ENCODE data around the gene HLA-E. TPM values are rescaled to one million over a fixed set of nuclear protein-coding genes. Genes with fewer than 3 reads are reported as not detected.
"Not testable (repeated sequence)": the region's sequence is repeated elsewhere in the genome, so short reads cannot be mapped to it uniquely, and the experiment has no call there.

Gene HLA-E
- total and polyA plus RNA-seq, 2 donors (not counting 1 experiment from before 2014, with no cell fraction given): 1,043 to 1,174 TPM

DNA sequence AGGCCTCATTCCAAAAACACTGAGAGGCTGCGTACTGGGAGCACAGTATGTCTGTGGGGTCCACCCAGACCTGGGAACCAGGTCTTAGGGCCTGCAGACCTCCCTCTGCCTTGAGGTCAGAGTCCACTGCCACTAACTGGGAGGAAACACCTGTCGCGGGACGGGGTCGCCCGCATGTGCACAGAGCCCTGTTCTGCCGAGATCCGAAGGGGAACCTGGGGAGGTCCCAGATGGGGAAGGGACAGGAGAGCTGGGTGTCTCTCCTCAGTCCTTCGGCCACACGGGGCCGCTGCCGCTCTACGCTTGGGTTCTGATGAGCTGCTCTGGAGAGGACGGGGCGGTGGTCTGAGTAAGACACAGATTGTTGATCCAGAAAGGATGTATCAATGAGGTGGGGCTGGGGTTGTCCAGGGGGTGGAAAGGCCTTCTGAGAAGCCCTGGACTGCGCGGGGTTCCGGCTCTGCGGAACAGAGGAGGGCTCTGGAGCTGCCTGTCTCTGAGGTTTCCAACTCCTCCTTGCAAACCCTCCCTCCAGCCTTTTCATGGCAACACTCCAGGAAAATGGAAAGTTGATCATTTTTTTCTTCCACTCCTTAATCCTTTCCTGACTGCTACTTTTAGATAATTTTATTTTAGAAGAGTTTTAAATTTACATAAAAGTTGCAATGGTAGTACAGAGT lies 7.2 kb upstream of the HLA-E start:
- POLR2A ChIA-PET: interaction anchor here (0.5 to 1.1 kb wide), 9 partner anchors 12 to 249 kb away, joined by 3 to 11 read pairs (median 3); partner anchors contain the start of genes ABCF1 and GNL1
- peaks cover 49% of the 10 kb centered on the region for H3K27me3 Mint-ChIP-seq
- intact Hi-C loops (cut with micrococcal nuclease): loop anchor here (1.0 to 10.0 kb wide), 4 partner anchors 62 to 603 kb away; partner anchors contain the start of gene DHX16
- peak overlapping the region; percentile 56 for H3K27ac Mint-ChIP-seq
- CTCF ChIA-PET: interaction anchor here (0.7 to 10.2 kb wide), 36 partner anchors 8 to 605 kb away, joined by 3 to 681 read pairs (median 6); partner anchors contain the start of genes ABCF1, DHX16, GNL1 and PRR3
- H3K4me1 Mint-ChIP-seq: peaks cover 26% of the 10 kb centered on the region
- peaks cover 0 to 32% (median 25%) of the 10 kb centered on the region in 4 experiments for H3K27me3 ChIP-seq (replicated peaks in 1 of 4; ENCODE audit: control extremely low read depth in 1 of 4, control insufficient read depth in 3 of 4, insufficient read depth in 4 of 4, low read length in 3 of 4)
- peak overlapping the region; percentile 47 for H3K4me2 ChIP-seq (replicated peaks; ENCODE audit: low read depth, low read length, poor library complexity, severe bottlenecking)
- DNase-seq (peak; percentile 91), ATAC-seq (ENCODE audit: low read depth) (peak; percentile 96)
- H4K20me1 ChIP-seq (ENCODE audit: control insufficient read depth, insufficient read depth, low read length, poor library complexity, severe bottlenecking); H3K79me2 ChIP-seq (ENCODE audit: control insufficient read depth, insufficient read depth, low read length); H3K9me3 Mint-ChIP-seq (ENCODE audit: insufficient read depth); H3K4me3 ChIP-seq (ENCODE audit: control extremely low read depth in 1 of 5, extremely low read depth in 1 of 5, insufficient read depth in 1 of 5, low read depth in 2 of 5, low read length in 4 of 5); H2AFZ ChIP-seq (ENCODE audit: insufficient read depth, low read depth, low read length, poor library complexity, severe bottlenecking); H3K27ac ChIP-seq (ENCODE audit: low read length in 2 of 2); H3K9me3 ChIP-seq (ENCODE audit: control extremely low read depth in 1 of 3, control insufficient read depth in 2 of 3, insufficient read depth in 1 of 3, low read length in 2 of 3); H3K36me3 ChIP-seq (replicated peaks in 1 of 2; ENCODE audit: control extremely low read depth in 1 of 2, control insufficient read depth in 1 of 2, extremely low read depth in 1 of 2, insufficient read depth in 2 of 2, low read length in 1 of 2); H3K4me3 Mint-ChIP-seq; H3K9ac ChIP-seq (ENCODE audit: low read length): not testable (repeated sequence)
- peaks cover 21% of the 10 kb centered on the region in 2 donors for H3K4me1 ChIP-seq (ENCODE audit: control insufficient read depth in 2 of 2, insufficient read depth in 2 of 2, low read length in 2 of 2)
- TF ChIP-seq, protein P1, sequence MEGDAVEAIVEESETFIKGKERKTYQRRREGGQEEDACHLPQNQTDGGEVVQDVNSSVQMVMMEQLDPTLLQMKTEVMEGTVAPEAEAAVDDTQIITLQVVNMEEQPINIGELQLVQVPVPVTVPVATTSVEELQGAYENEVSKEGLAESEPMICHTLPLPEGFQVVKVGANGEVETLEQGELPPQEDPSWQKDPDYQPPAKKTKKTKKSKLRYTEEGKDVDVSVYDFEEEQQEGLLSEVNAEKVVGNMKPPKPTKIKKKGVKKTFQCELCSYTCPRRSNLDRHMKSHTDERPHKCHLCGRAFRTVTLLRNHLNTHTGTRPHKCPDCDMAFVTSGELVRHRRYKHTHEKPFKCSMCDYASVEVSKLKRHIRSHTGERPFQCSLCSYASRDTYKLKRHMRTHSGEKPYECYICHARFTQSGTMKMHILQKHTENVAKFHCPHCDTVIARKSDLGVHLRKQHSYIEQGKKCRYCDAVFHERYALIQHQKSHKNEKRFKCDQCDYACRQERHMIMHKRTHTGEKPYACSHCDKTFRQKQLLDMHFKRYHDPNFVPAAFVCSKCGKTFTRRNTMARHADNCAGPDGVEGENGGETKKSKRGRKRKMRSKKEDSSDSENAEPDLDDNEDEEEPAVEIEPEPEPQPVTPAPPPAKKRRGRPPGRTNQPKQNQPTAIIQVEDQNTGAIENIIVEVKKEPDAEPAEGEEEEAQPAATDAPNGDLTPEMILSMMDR (IDR thresholded peaks at IDR 0.05): peak; percentile 83
- WGBS (ENCODE audit: insufficient coverage): 2% methylated on average over 15 of the region's 19 CpGs

DNA sequence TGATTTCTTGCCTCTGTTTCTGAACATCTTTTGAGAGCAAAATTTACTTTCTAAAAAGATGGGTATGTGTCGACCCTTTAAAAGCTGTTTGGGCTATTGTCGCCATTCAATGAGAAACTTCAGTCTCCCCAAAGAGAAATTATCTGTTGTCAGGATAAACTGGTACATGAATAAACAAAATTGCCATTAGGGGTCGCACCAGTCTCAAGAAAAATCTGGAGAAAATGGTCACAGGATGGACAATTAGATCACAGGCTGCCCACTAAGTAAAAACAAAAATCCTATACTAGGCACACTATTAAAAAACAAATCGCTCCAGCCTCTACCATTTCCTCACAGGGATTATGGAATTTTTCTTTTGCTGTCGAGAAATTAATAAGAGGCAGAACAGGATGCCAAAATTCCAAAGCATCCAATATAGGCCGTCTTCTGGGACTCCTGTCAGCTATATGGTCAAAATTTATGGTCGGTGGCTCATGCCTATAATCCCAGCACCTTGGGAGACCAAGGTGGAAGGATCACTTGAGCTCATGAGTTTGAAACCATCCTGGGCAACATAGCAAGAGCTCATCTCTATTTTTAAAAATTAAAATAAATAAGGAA lies 5.5 kb upstream of the HLA-E start:
- Mint-ChIP-seq H3K27ac (no peak overlapping the region), H3K4me1 (peaks cover 33% of the 10 kb centered on the region), H3K9me3 (ENCODE audit: insufficient read depth) (no peaks in the 10 kb centered on the region), H3K4me3 (no peak overlapping the region), H3K27me3 (peaks cover 33% of the 10 kb centered on the region)
- Histone ChIP-seq H3K9ac (ENCODE audit: low read length) (no peak overlapping the region), H3K27me3 (replicated peaks in 1 of 4; ENCODE audit: control extremely low read depth in 1 of 4, control insufficient read depth in 3 of 4, insufficient read depth in 4 of 4, low read length in 3 of 4) (peaks cover 0 to 28% (median 21%) of the 10 kb centered on the region in 4 experiments), H3K36me3 (replicated peaks in 1 of 2; ENCODE audit: control extremely low read depth in 1 of 2, control insufficient read depth in 1 of 2, extremely low read depth in 1 of 2, insufficient read depth in 2 of 2, low read length in 1 of 2) (no peaks in the 10 kb centered on the region), H3K27ac (ENCODE audit: low read length in 2 of 2) (no peak overlapping the region), H2AFZ (ENCODE audit: insufficient read depth, low read depth, low read length, poor library complexity, severe bottlenecking) (no peak overlapping the region), H3K4me3 (ENCODE audit: control extremely low read depth in 1 of 5, extremely low read depth in 1 of 5, insufficient read depth in 1 of 5, low read depth in 2 of 5, low read length in 4 of 5) (no peak overlapping the region), H4K20me1 (ENCODE audit: control insufficient read depth, insufficient read depth, low read length, poor library complexity, severe bottlenecking) (no peaks in the 10 kb centered on the region), H3K9me3 (ENCODE audit: control extremely low read depth in 1 of 3, control insufficient read depth in 2 of 3, insufficient read depth in 1 of 3, low read length in 2 of 3) (no peaks in the 10 kb centered on the region), H3K4me2 (replicated peaks; ENCODE audit: low read depth, low read length, poor library complexity, severe bottlenecking) (no peak overlapping the region), H3K79me2 (ENCODE audit: control insufficient read depth, insufficient read depth, low read length) (peaks cover 18% of the 10 kb centered on the region), H3K4me1 (ENCODE audit: control insufficient read depth in 2 of 2, insufficient read depth in 2 of 2, low read length in 2 of 2) (peaks cover 24 to 28% of the 10 kb centered on the region in 2 donors)
- TF ChIP-seq, protein P1 (IDR thresholded peaks at IDR 0.05): peak; percentile 84
- no peak for TF ChIP-seq EZH2 (IDR thresholded peaks at IDR 0.05; ENCODE audit: borderline replicate concordance, insufficient read depth, low read depth, low read length, poor library complexity, severe bottlenecking)
- ChIA-PET POLR2A (interaction anchor here (0.6 to 1.8 kb wide), 6 partner anchors 10 to 113 kb away, joined by 3 to 5 read pairs (median 4); partner anchors contain the start of gene ABCF1), CTCF (interaction anchor here (0.7 to 10.2 kb wide), 44 partner anchors 10 to 596 kb away, joined by 3 to 681 read pairs (median 6); partner anchors contain the start of genes ABCF1, DHX16 and PRR3)
- peak; percentile 76 for DNase-seq
- intact Hi-C loops (cut with micrococcal nuclease): loop anchor here (1.0 to 10.0 kb wide), 5 partner anchors 49 to 601 kb away; partner anchors contain the start of gene ABCF1
- ATAC-seq (ENCODE audit: low read depth): peak; percentile 23
- WGBS (ENCODE audit: insufficient coverage): 92% methylated on average over 2 of the region's 7 CpGs

Measured in B cell (primary cell).